Bone marrow (tissue), 2 donors: ENCODE results near the gene FBXO5.
"Not testable (repeated sequence)": the region's sequence is repeated elsewhere in the genome, so short reads cannot be mapped to it uniquely, and the experiment has no call there.

Experiments used
- DNase-seq, 2 donors: peaks; one replicate each; lab custom pipeline; 2025; lab: John Stamatoyannopoulos, UW

The FBXO5 gene

GRCh38 chr6:152982904-152983636 is at the start of gene FBXO5:
Gene FBXO5, minus strand, starts transcription at chr6:152983041. Its CDS starts 82 bp downstream, at chr6:152982959.
- DNase-seq = peak; percentile 95 to 97

GRCh38 chr6:153032255-153032882 is 49.5 kb upstream of the FBXO5 start:
- DNase-seq = no peak

GRCh38 chr6:153031335-153031955 is 48.6 kb upstream of the FBXO5 start:
- DNase-seq = no peak

- DNase-seq = no peak
These were observed 46.1 kb upstream of the FBXO5 start for GRCh38 chr6:153028963-153029362.

GRCh38 chr6:153028286-153028685 is 45.4 kb upstream of the FBXO5 start:
- no peak for DNase-seq

GRCh38 chr6:153027480-153027879 is 44.6 kb upstream of the FBXO5 start:
- DNase-seq = no peak

GRCh38 chr6:153024709-153025017 is 41.8 kb upstream of the FBXO5 start:
- no peak for DNase-seq

- DNase-seq = peak; percentile 4 to 23
These were observed 41.3 kb upstream of the FBXO5 start for GRCh38 chr6:153023977-153024708.

- DNase-seq = no peak
These were observed 35.5 kb upstream of the FBXO5 start for GRCh38 chr6:153018355-153018754.

- no peak for DNase-seq
These were observed 34.0 kb upstream of the FBXO5 start for GRCh38 chr6:153016846-153017245.

- DNase-seq = no peak
These were observed 32.3 kb upstream of the FBXO5 start for GRCh38 chr6:153015094-153015640.

- no peak for DNase-seq
These were observed 30.6 kb upstream of the FBXO5 start for GRCh38 chr6:153013438-153013837.

GRCh38 chr6:153012856-153013255 is 30.0 kb upstream of the FBXO5 start:
- no peak for DNase-seq

GRCh38 chr6:153003366-153003690 is 20.5 kb upstream of the FBXO5 start:
- DNase-seq = no peak

- peak; percentile 71 to 82 for DNase-seq
These were observed 19.9 kb upstream of the FBXO5 start, which contains the start of gene MTRF1L for GRCh38 chr6:153002613-153003365. Gene MTRF1L, minus strand, starts transcription at chr6:153002709. Its CDS starts 24 bp downstream, at chr6:153002685.

GRCh38 chr6:153001767-153002612 is 19.1 kb upstream of the FBXO5 start:
- DNase-seq = no peak

GRCh38 chr6:153000790-153001189 is 17.9 kb upstream of the FBXO5 start:
- DNase-seq = not testable (repeated sequence)

- DNase-seq = no peak
These were observed 17.4 kb upstream of the FBXO5 start for GRCh38 chr6:153000243-153000642.

- not testable (repeated sequence) for DNase-seq
These were observed 16.7 kb upstream of the FBXO5 start for GRCh38 chr6:152999538-152999937.

- DNase-seq = no peak
These were observed 11.0 kb upstream of the FBXO5 start for GRCh38 chr6:152993847-152994246.

- no peak for DNase-seq
These were observed 10.6 kb upstream of the FBXO5 start for GRCh38 chr6:152993431-152993830.
